HPDE6-E6E7 (cell line): ENCODE results near the gene ZC3H4.
"Not testable (repeated sequence)": the region's sequence is repeated elsewhere in the genome, so short reads cannot be mapped to it uniquely, and the experiment has no call there.

ENCODE experiments used
- DNase-seq: peaks from one replicate; pipeline ENCODE4 v3.0.0; 2011; ENCODE audit warnings: missing footprints; ENCODE audit errors: extremely low spot score

The ZC3H4 gene

GRCh38 chr19:47107953-47108746, 5.4 kb downstream of the ZC3H4 start:
- DNase-seq, result no peak

- DNase-seq, result no peak
These were observed 6.2 kb downstream of the ZC3H4 start for GRCh38 chr19:47107202-47107952.

- DNase-seq, result no peak
These were observed 6.8 kb downstream of the ZC3H4 start for GRCh38 chr19:47106821-47107201.

GRCh38 chr19:47105874-47106273, 7.7 kb downstream of the ZC3H4 start:
- DNase-seq, result no peak

- DNase-seq, result no peak
These were observed 8.9 kb downstream of the ZC3H4 start for GRCh38 chr19:47104680-47105079.

- no peak for DNase-seq
These were observed 11.1 kb downstream of the ZC3H4 start for GRCh38 chr19:47102346-47103060.

- not testable (repeated sequence) for DNase-seq
These were observed 12.5 kb downstream of the ZC3H4 start for GRCh38 chr19:47101116-47101515.

- DNase-seq, result no peak
These were observed 13.3 kb downstream of the ZC3H4 start for GRCh38 chr19:47100290-47100689.

GRCh38 chr19:47099576-47100050, 14.0 kb downstream of the ZC3H4 start:
- DNase-seq, result no peak

GRCh38 chr19:47098608-47099007, 15.0 kb downstream of the ZC3H4 start:
- no peak for DNase-seq

GRCh38 chr19:47097396-47098201, 16.0 kb downstream of the ZC3H4 start:
- no peak for DNase-seq

- DNase-seq, result no peak
These were observed 16.9 kb downstream of the ZC3H4 start for GRCh38 chr19:47096721-47097120.

GRCh38 chr19:47096100-47096704, 17.4 kb downstream of the ZC3H4 start:
- peak; percentile 90 for DNase-seq

- no peak for DNase-seq
These were observed 18.0 kb downstream of the ZC3H4 start for GRCh38 chr19:47095476-47096099.

GRCh38 chr19:47094557-47095475, 18.8 kb downstream of the ZC3H4 start:
- no peak for DNase-seq

- no peak for DNase-seq
These were observed 19.7 kb downstream of the ZC3H4 start for GRCh38 chr19:47093841-47094240.

GRCh38 chr19:47093254-47093653, 20.3 kb downstream of the ZC3H4 start:
- no peak for DNase-seq

GRCh38 chr19:47089767-47090350, 23.7 kb downstream of the ZC3H4 start:
- DNase-seq, result no peak

GRCh38 chr19:47086280-47086679, 27.3 kb downstream of the ZC3H4 start:
- no peak for DNase-seq
